HG03139 (cell line): Measurements from ENCODE around the gene PIGU.
"Not testable (repeated sequence)": the region's sequence is repeated elsewhere in the genome, so short reads cannot be mapped to it uniquely, and the experiment has no call there.

Experiments used
- ATAC-seq: cut with Tn5 transposase; IDR thresholded peaks from one replicate; pipeline ENCODE4 v1.9.1; 2021; ENCODE audit not compliant: unreplicated experiment

Gene PIGU

GRCh38 chr20:34706912-34707784 is 30.3 kb upstream of the PIGU start:
- ATAC-seq = no peak

- ATAC-seq = no peak
Observed at GRCh38 chr20:34706302-34706875, 29.5 kb upstream of the PIGU start.

- no peak for ATAC-seq
Observed at GRCh38 chr20:34705397-34706301, 28.8 kb upstream of the PIGU start.

GRCh38 chr20:34705008-34705396 is 28.1 kb upstream of the PIGU start:
- ATAC-seq = no peak

- peak; percentile 39 for ATAC-seq
Observed at GRCh38 chr20:34704177-34705007, 27.5 kb upstream of the PIGU start, which contains the start of gene TP53INP2. TP53INP2 (plus strand) TSS chr20:34704344; CDS start chr20:34708740, 4,396 bp downstream.

GRCh38 chr20:34703424-34704176 is 26.7 kb upstream of the PIGU start:
- ATAC-seq = no peak

- ATAC-seq = no peak
Observed at GRCh38 chr20:34703061-34703423, 26.1 kb upstream of the PIGU start.

GRCh38 chr20:34701405-34702085 is 24.7 kb upstream of the PIGU start:
- no peak for ATAC-seq

GRCh38 chr20:34693414-34693813 is 16.5 kb upstream of the PIGU start:
- ATAC-seq = no peak

- no peak for ATAC-seq
Observed at GRCh38 chr20:34691838-34692237, 14.9 kb upstream of the PIGU start.

GRCh38 chr20:34689486-34689885 is 12.6 kb upstream of the PIGU start:
- ATAC-seq = no peak

GRCh38 chr20:34683667-34684066 is 6.8 kb upstream of the PIGU start:
- ATAC-seq = no peak

- ATAC-seq = no peak
Observed at GRCh38 chr20:34680586-34681175, 3.8 kb upstream of the PIGU start.

GRCh38 chr20:34675993-34676641 is 775 bp downstream of the PIGU start:
- no peak for ATAC-seq

GRCh38 chr20:34675561-34675960 is 1.3 kb downstream of the PIGU start:
- ATAC-seq = no peak

GRCh38 chr20:34673412-34673811 is 3.5 kb downstream of the PIGU start:
- ATAC-seq = no peak

GRCh38 chr20:34669094-34669493 is 7.8 kb downstream of the PIGU start:
- no peak for ATAC-seq

- ATAC-seq = not testable (repeated sequence)
Observed at GRCh38 chr20:34664751-34665150, 12.1 kb downstream of the PIGU start.
